Natural killer cell (primary cell): Measurements from ENCODE around the gene BRINP2. TPM values are rescaled to one million over a fixed set of nuclear protein-coding genes. Genes with fewer than 3 reads are reported as not detected.

ENCODE experiments used
- ATAC-seq, 3 donors: fragments of 150-1000 bp in 2 of 3; fragments of 200-7000 bp in 1 of 3; cut with Tn5 transposase; 1 replicate in 1 of 3; 2 replicates in 2 of 3; pipeline ENCODE4 v1.10.0; 2021; ENCODE audit warnings: mild to moderate bottlenecking in 2 of 3, moderate library complexity in 2 of 3
- DNase-seq, 2 donors: peaks; one replicate each; pipeline versions ENCODE4 v3.0.0 to v3.0.0-alpha.2; 2013 to 2021; ENCODE audit warnings: mixed read lengths in 1 of 2
- H3K27ac ChIP-seq: one replicate; pipeline ENCODE4 v1.5.1; 2013; ENCODE audit warnings: mild to moderate bottlenecking, low read length
- H3K27me3 ChIP-seq: one replicate; pipeline ENCODE4 v1.6.1; 2013; ENCODE audit warnings: low read length; ENCODE audit not compliant: control insufficient read depth, insufficient read depth
- H3K36me3 ChIP-seq: one replicate; pipeline ENCODE4 v1.6.1; 2013; ENCODE audit warnings: low read length; ENCODE audit not compliant: control insufficient read depth, insufficient read depth
- H3K4me1 ChIP-seq: one replicate; pipeline ENCODE4 v1.6.1; 2013; ENCODE audit warnings: low read length; ENCODE audit not compliant: control insufficient read depth, insufficient read depth
- H3K4me3 ChIP-seq: one replicate; pipeline ENCODE4 v1.5.1; 2013; ENCODE audit warnings: low read length
- H3K9me3 ChIP-seq: one replicate; pipeline ENCODE4 v1.6.1; 2013; ENCODE audit warnings: low read length; ENCODE audit not compliant: control insufficient read depth, insufficient read depth
- H3K27ac Mint-ChIP-seq, 2 donors: one replicate each; pipeline ENCODE4 v1.8.0; 2022; ENCODE audit warnings: mild to moderate bottlenecking in 2 of 2, mixed read lengths in 2 of 2, moderate library complexity in 1 of 2
- H3K27me3 Mint-ChIP-seq, 2 donors: one replicate each; pipeline ENCODE4 v1.8.0; 2022; ENCODE audit warnings: low read depth in 2 of 2, mixed read lengths in 2 of 2
- H3K36me3 Mint-ChIP-seq: one replicate; pipeline ENCODE4 v1.8.0; 2022; ENCODE audit warnings: mixed read lengths
- H3K4me1 Mint-ChIP-seq, 2 donors: one replicate each; pipeline ENCODE4 v1.8.0; 2022; ENCODE audit warnings: mixed read lengths in 2 of 2
- H3K4me3 Mint-ChIP-seq: one replicate; pipeline ENCODE4 v1.8.0; 2022; ENCODE audit warnings: mild to moderate bottlenecking, moderate library complexity, mixed read lengths
- H3K9me3 Mint-ChIP-seq, 2 donors: one replicate each; pipeline ENCODE4 v1.8.0; 2022; ENCODE audit warnings: mixed read lengths in 2 of 2
- CTCF ChIP-seq: fragments of 200-600 bp; IDR thresholded peaks from one replicate; pipeline ENCODE4 v1.8.0; 2022; ENCODE audit warnings: antibody characterized with exemption
- WGBS: methylation state at CpG from one replicate; pipeline ENCODE4 v1.1.7; 2013; ENCODE audit warnings: missing lambda C conversion rate; ENCODE audit not compliant: insufficient coverage; 5-methylcytosine and 5-hydroxymethylcytosine counted together
- intact Hi-C: fragments of 100-400 bp; cut with micrococcal nuclease; formaldehyde crosslinking; loops from one replicate; pipeline ENCODE4 v1.14.2; 2022
- total RNA-seq, 4 donors: library from RNA; stranded (reverse); fragments of 120-200 nt in 1 of 4; gene quantifications; one replicate each; pipeline versions ENCODE4 v1.2.3 to v1.2.4, GENCODE V29; 2013 to 2022

BRINP2 gene
- total RNA-seq, 3 donors from 2014 or later (not counting 1 experiment from before 2014, with no cell fraction given) = not detected

GRCh38 chr1:177305040-177306018 is 134.6 kb downstream of the BRINP2 start:
- Mint-ChIP-seq H3K4me1 (no peaks in the 10 kb centered on the region), H3K27me3 (no peaks in the 10 kb centered on the region), H3K27ac (no peak overlapping the region), H3K9me3 (peaks cover 0 to 10% of the 10 kb centered on the region in 2 donors), H3K4me3 (no peak overlapping the region), H3K36me3 (peaks cover 6% of the 10 kb centered on the region)
- Histone ChIP-seq H3K27ac (no peak overlapping the region), H3K4me3 (no peak overlapping the region), H3K4me1 (no peaks in the 10 kb centered on the region), H3K27me3 (no peaks in the 10 kb centered on the region), H3K36me3 (no peaks in the 10 kb centered on the region), H3K9me3 (no peaks in the 10 kb centered on the region)
- no peak for DNase-seq
- WGBS = 58% methylated on average over 11 of the region's 11 CpGs
- no peak for ATAC-seq
- intact Hi-C loops = no loop called here
- no peak for TF ChIP-seq CTCF

GRCh38 chr1:177306019-177306415 is 135.3 kb downstream of the BRINP2 start:
- Mint-ChIP-seq H3K27ac (no peak overlapping the region), H3K36me3 (peaks cover 6% of the 10 kb centered on the region), H3K4me1 (no peaks in the 10 kb centered on the region), H3K9me3 (peaks cover 0 to 10% of the 10 kb centered on the region in 2 donors), H3K4me3 (no peak overlapping the region), H3K27me3 (no peaks in the 10 kb centered on the region)
- no peak for ATAC-seq
- intact Hi-C loops = no loop called here
- Histone ChIP-seq H3K27me3 (no peaks in the 10 kb centered on the region), H3K4me1 (no peaks in the 10 kb centered on the region), H3K36me3 (no peaks in the 10 kb centered on the region), H3K27ac (no peak overlapping the region), H3K9me3 (no peaks in the 10 kb centered on the region), H3K4me3 (no peak overlapping the region)
- WGBS = 7% methylated on average over 3 of the region's 3 CpGs
- no peak for DNase-seq
- no peak for TF ChIP-seq CTCF

GRCh38 chr1:177306981-177307380 is 136.2 kb downstream of the BRINP2 start:
- no peak for TF ChIP-seq CTCF
- ATAC-seq (no peak), DNase-seq (no peak)
- H3K27ac ChIP-seq = no peak overlapping the region
- H3K4me1 Mint-ChIP-seq = no peaks in the 10 kb centered on the region
- H3K9me3 Mint-ChIP-seq = peaks cover 0 to 10% of the 10 kb centered on the region in 2 donors
- no peaks in the 10 kb centered on the region for H3K36me3 ChIP-seq
- no peak overlapping the region for H3K4me3 ChIP-seq
- no peak overlapping the region for H3K4me3 Mint-ChIP-seq
- no peak overlapping the region for H3K27ac Mint-ChIP-seq
- intact Hi-C loops = no loop called here
- peaks cover 6% of the 10 kb centered on the region for H3K36me3 Mint-ChIP-seq
- no peaks in the 10 kb centered on the region for H3K27me3 Mint-ChIP-seq
- H3K9me3 ChIP-seq = no peaks in the 10 kb centered on the region
- 100% methylated on average over 1 of the region's 1 CpG for WGBS
- H3K4me1 ChIP-seq = no peaks in the 10 kb centered on the region
- no peaks in the 10 kb centered on the region for H3K27me3 ChIP-seq
